H9 (cell line): Measurements from ENCODE around the gene ARL13A. TPM values are rescaled to one million over a fixed set of nuclear protein-coding genes. Genes with fewer than 3 reads are reported as not detected.

Source experiments
- DNase-seq: peaks from one replicate; pipeline ENCODE4 v3.0.0-alpha.2; 2017
- H2AFZ ChIP-seq: one replicate; pipeline ENCODE4 v1.6.1; 2013; ENCODE audit warnings: mild to moderate bottlenecking, low read length, control low read depth, moderate library complexity
- H2AK5ac ChIP-seq: 2 replicates; pipeline ENCODE4 v1.6.1; 2013; ENCODE audit warnings: low read length, control low read depth, mixed read lengths; ENCODE audit not compliant: insufficient read length
- H2BK120ac ChIP-seq: one replicate; pipeline ENCODE4 v1.6.1; 2013; ENCODE audit warnings: low read depth, mild to moderate bottlenecking, low read length, control low read depth, inconsistent platforms; ENCODE audit not compliant: poor library complexity, severe bottlenecking
- H2BK12ac ChIP-seq: 2 replicates; pipeline ENCODE4 v1.6.1; 2013; ENCODE audit warnings: low read length, control low read depth, mixed read lengths, low read depth; ENCODE audit not compliant: insufficient read length
- H2BK15ac ChIP-seq: 2 replicates; pipeline ENCODE4 v1.6.1; 2013; ENCODE audit warnings: low read depth, low read length, control low read depth
- H2BK20ac ChIP-seq: one replicate; pipeline ENCODE4 v1.6.1; 2013; ENCODE audit warnings: low read depth, mild to moderate bottlenecking, low read length, control low read depth, inconsistent platforms; ENCODE audit not compliant: poor library complexity, severe bottlenecking
- H2BK5ac ChIP-seq: 2 replicates; pipeline ENCODE4 v1.6.1; 2013; ENCODE audit warnings: low read length, control low read depth, mixed read lengths; ENCODE audit not compliant: insufficient read length
- H3K14ac ChIP-seq: 2 replicates; pipeline ENCODE4 v1.6.1; 2013; ENCODE audit warnings: low read length, control low read depth; ENCODE audit not compliant: insufficient read depth
- H3K18ac ChIP-seq: 2 replicates; pipeline ENCODE4 v1.6.1; 2013; ENCODE audit warnings: low read depth, mild to moderate bottlenecking, mixed read lengths, low read length, control low read depth; ENCODE audit not compliant: insufficient read length
- H3K23ac ChIP-seq: 2 replicates; pipeline ENCODE4 v1.6.1; 2013; ENCODE audit warnings: low read length, control low read depth, mixed read lengths, low read depth; ENCODE audit not compliant: insufficient read length
- H3K23me2 ChIP-seq: 2 replicates; pipeline ENCODE4 v1.6.1; 2013; ENCODE audit warnings: low read depth, mild to moderate bottlenecking, mixed read lengths, low read length, control low read depth; ENCODE audit not compliant: insufficient read length, poor library complexity, severe bottlenecking
- H3K27ac ChIP-seq: 2 replicates; pipeline ENCODE4 v1.5.1; 2013; ENCODE audit warnings: low read length, control low read depth, mixed read lengths, low read depth; ENCODE audit not compliant: insufficient read length
- H3K27me3 ChIP-seq: 2 replicates; pipeline ENCODE4 v1.6.1; 2013; ENCODE audit warnings: low read length, control low read depth, inconsistent platforms; ENCODE audit not compliant: insufficient read depth
- H3K4ac ChIP-seq: 2 replicates; pipeline ENCODE4 v1.6.1; 2013; ENCODE audit warnings: low read depth, mild to moderate bottlenecking, control low read depth, inconsistent platforms, low read length, moderate library complexity
- H3K4me1 ChIP-seq: 2 replicates; pipeline ENCODE4 v1.6.1; 2013; ENCODE audit warnings: low read length, control low read depth, inconsistent platforms; ENCODE audit not compliant: insufficient read depth
- H3K4me2 ChIP-seq: 2 replicates; pipeline ENCODE4 v1.6.1; 2013; ENCODE audit warnings: low read length, control low read depth, mixed read lengths; ENCODE audit not compliant: insufficient read length, insufficient read depth
- H3K56ac ChIP-seq: 2 replicates; pipeline ENCODE4 v1.6.1; 2013; ENCODE audit warnings: low read depth, mild to moderate bottlenecking, mixed read lengths, low read length, control low read depth; ENCODE audit not compliant: insufficient read length
- H3K79me1 ChIP-seq: 2 replicates; pipeline ENCODE4 v1.6.1; 2013; ENCODE audit warnings: low read depth, mild to moderate bottlenecking, moderate library complexity, low read length, control low read depth, inconsistent platforms; ENCODE audit not compliant: insufficient read depth, poor library complexity, severe bottlenecking
- H3K79me2 ChIP-seq: 2 replicates; pipeline ENCODE4 v1.6.1; 2013; ENCODE audit warnings: low read length, control low read depth, inconsistent platforms; ENCODE audit not compliant: insufficient read depth
- H3K9ac ChIP-seq: 2 replicates; pipeline ENCODE4 v1.6.1; 2013; ENCODE audit warnings: low read length, control low read depth, mixed read lengths; ENCODE audit not compliant: insufficient read length; ENCODE audit errors: extremely low read depth
- H3K9me3 ChIP-seq: one replicate; pipeline ENCODE4 v1.6.1; 2013; ENCODE audit warnings: low read depth, low read length, inconsistent platforms; ENCODE audit not compliant: control insufficient read depth
- H3T11ph ChIP-seq: one replicate; pipeline ENCODE4 v1.6.1; 2013; ENCODE audit warnings: mild to moderate bottlenecking, low read length, control low read depth, inconsistent platforms
- H4K20me1 ChIP-seq: one replicate; pipeline ENCODE4 v1.6.1; 2013; ENCODE audit not compliant: control insufficient read depth, insufficient read length, insufficient read depth
- H4K5ac ChIP-seq: 2 replicates; pipeline ENCODE4 v1.6.1; 2013; ENCODE audit warnings: low read depth, mild to moderate bottlenecking, mixed read lengths, low read length, control low read depth; ENCODE audit not compliant: insufficient read length
- H4K8ac ChIP-seq: replicated peaks from 2 replicates; pipeline ENCODE4 v1.6.1; 2013; ENCODE audit warnings: low read length, control low read depth, mixed read lengths, low read depth; ENCODE audit not compliant: insufficient read length
- H4K91ac ChIP-seq: 2 replicates; pipeline ENCODE4 v1.6.1; 2013; ENCODE audit warnings: low read depth, mild to moderate bottlenecking, moderate library complexity, mixed read lengths, low read length, control low read depth; ENCODE audit not compliant: insufficient read length
- H3K27ac Mint-ChIP-seq, 3 experiments: 2 replicates in 2 of 3; 3 replicates in 1 of 3; pipeline ENCODE4 v1.8.0; 2020 to 2021; ENCODE audit warnings: mixed read lengths in 3 of 3, mild to moderate bottlenecking in 1 of 3, moderate library complexity in 1 of 3
- H3K27me3 Mint-ChIP-seq: 2 replicates; pipeline ENCODE4 v1.8.0; 2021; ENCODE audit warnings: low read depth, mild to moderate bottlenecking, moderate library complexity, mixed read lengths
- H3K36me3 Mint-ChIP-seq, 3 experiments: 2 replicates in 2 of 3; 3 replicates in 1 of 3; pipeline ENCODE4 v1.8.0; 2020 to 2021; ENCODE audit warnings: low read depth in 3 of 3, mixed read lengths in 3 of 3; ENCODE audit not compliant: insufficient read depth in 1 of 3
- H3K4me1 Mint-ChIP-seq, 2 experiments: 2 replicates each; pipeline ENCODE4 v1.8.0; 2020; ENCODE audit warnings: mixed read lengths in 2 of 2
- H3K4me3 Mint-ChIP-seq, 2 experiments: 2 replicates in 1 of 2; 3 replicates in 1 of 2; pipeline ENCODE4 v1.8.0; 2020 to 2021; ENCODE audit warnings: mild to moderate bottlenecking in 2 of 2, mixed read lengths in 2 of 2, moderate library complexity in 1 of 2
- H3K9me3 Mint-ChIP-seq, 2 experiments: 2 replicates in 1 of 2; 3 replicates in 1 of 2; pipeline ENCODE4 v1.8.0; 2020; ENCODE audit warnings: mild to moderate bottlenecking in 2 of 2, mixed read lengths in 2 of 2, moderate library complexity in 1 of 2
- CTCF ChIP-seq: fragments of 200-600 bp; sonication (generic); conservative IDR thresholded peaks from 3 replicates; pipeline ENCODE4 v1.8.0; 2021; ENCODE audit warnings: antibody characterized with exemption, mild to moderate bottlenecking
- WGBS: extraction: QIAGEN DNeasy Blood & Tissue Kit; methylation state at CpG from one replicate; pipeline ENCODE4 v1.1.7; 2013; ENCODE audit warnings: missing lambda C conversion rate, low lambda C conversion rate, mixed read lengths; ENCODE audit not compliant: insufficient read length; ENCODE audit errors: extremely low coverage; 5-methylcytosine and 5-hydroxymethylcytosine counted together
- total RNA-seq: library from RNA; stranded (reverse); gene quantifications from 2 replicates; pipeline ENCODE4 v1.2.1, GENCODE V29; 2021

Gene ARL13A
- total RNA-seq, 1 experiment from 2014 or later = not detected

GRCh38 chrX:100939333-100939732 lies 30.2 kb upstream of the ARL13A start:
- Histone ChIP-seq H3K27ac (no peak overlapping the region), H3K9ac (no peak overlapping the region), H2BK12ac (no peak overlapping the region), H3K23me2 (no peaks in the 10 kb centered on the region), H3K9me3 (peaks cover 4% of the 10 kb centered on the region), H3T11ph (no peak overlapping the region), H3K18ac (no peak overlapping the region), H4K91ac (no peak overlapping the region), H2BK15ac (no peak overlapping the region), H3K23ac (no peak overlapping the region), H4K20me1 (no peaks in the 10 kb centered on the region), H3K56ac (no peak overlapping the region), H3K4ac (no peak overlapping the region), H3K14ac (no peak overlapping the region), H4K5ac (no peak overlapping the region), H3K79me2 (no peaks in the 10 kb centered on the region), H2BK120ac (no peak overlapping the region), H2AK5ac (no peak overlapping the region), H2BK5ac (no peak overlapping the region), H4K8ac (no peak overlapping the region), H3K4me1 (no peaks in the 10 kb centered on the region), H3K4me2 (no peak overlapping the region), H3K27me3 (no peaks in the 10 kb centered on the region), H3K79me1 (no peaks in the 10 kb centered on the region), H2BK20ac (no peak overlapping the region), H2AFZ (no peak overlapping the region)
- no CpG with 5 or more reads among the region's 4 CpGs for WGBS
- Mint-ChIP-seq H3K27ac (no peak overlapping the region), H3K36me3 (peaks cover 0 to 2% (median 0%) of the 10 kb centered on the region in 3 experiments; a peak in 4 of 7 replicates), H3K27me3 (no peaks in the 10 kb centered on the region), H3K4me3 (no peak overlapping the region), H3K4me1 (no peaks in the 10 kb centered on the region), H3K9me3 (peaks cover 41 to 63% of the 10 kb centered on the region in 2 experiments)
- TF ChIP-seq CTCF = no peak
- peak; percentile 28 for DNase-seq
